IPS-20b (cell line): Measurements from ENCODE around the gene GABBR2.

Source experiments
- H3K27ac ChIP-seq: one replicate; pipeline ENCODE4 v1.5.1; 2013; ENCODE audit warnings: low read length
- H3K27me3 ChIP-seq: 2 replicates; pipeline ENCODE4 v1.6.1; 2013; ENCODE audit warnings: mild to moderate bottlenecking, low read length, inconsistent platforms; ENCODE audit not compliant: insufficient read depth
- H3K36me3 ChIP-seq: 2 replicates; pipeline ENCODE4 v1.6.1; 2013; ENCODE audit warnings: low read depth, mild to moderate bottlenecking, inconsistent platforms, low read length, moderate library complexity; ENCODE audit not compliant: insufficient read depth
- H3K4me1 ChIP-seq: 2 replicates; pipeline ENCODE4 v1.6.1; 2013; ENCODE audit warnings: mild to moderate bottlenecking, control low read depth, inconsistent platforms, low read length, moderate library complexity; ENCODE audit not compliant: insufficient read depth
- H3K4me3 ChIP-seq: 2 replicates; pipeline ENCODE4 v1.5.1; 2013; ENCODE audit warnings: mild to moderate bottlenecking, low read length, inconsistent platforms
- H3K9ac ChIP-seq: 2 replicates; pipeline ENCODE4 v1.6.1; 2013; ENCODE audit warnings: low read depth, mild to moderate bottlenecking, inconsistent platforms, low read length, moderate library complexity
- H3K9me3 ChIP-seq: 2 replicates; pipeline ENCODE4 v1.6.1; 2013; ENCODE audit warnings: mild to moderate bottlenecking, low read depth, low read length, inconsistent platforms; ENCODE audit not compliant: insufficient read depth

GABBR2 gene

DNA sequence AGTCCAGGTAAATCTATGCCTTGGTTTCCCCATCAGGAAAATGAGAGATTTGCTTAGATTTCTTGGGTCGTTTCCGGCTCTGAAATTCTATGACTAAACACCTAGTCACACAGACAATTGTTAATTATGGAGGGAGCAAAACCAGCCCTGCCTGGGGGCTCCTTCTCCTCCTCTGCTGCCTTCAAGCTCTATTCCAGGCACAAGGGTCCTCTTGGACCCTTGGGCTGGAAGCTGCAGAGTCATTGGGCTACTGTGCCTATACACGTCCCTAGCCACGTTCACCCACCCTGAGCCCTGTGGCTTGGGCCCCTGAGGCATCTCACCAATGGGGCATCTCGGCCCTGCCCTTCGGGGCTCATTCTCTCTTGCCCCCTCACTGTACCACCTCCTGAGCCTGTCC, 379.5 kb downstream of the GABBR2 start:
- Histone ChIP-seq H3K4me3 (no peak overlapping the region), H3K36me3 (no peaks in the 10 kb centered on the region), H3K27ac (no peak overlapping the region), H3K9me3 (no peaks in the 10 kb centered on the region), H3K4me1 (no peaks in the 10 kb centered on the region), H3K27me3 (no peaks in the 10 kb centered on the region; the same call in 1 of the 2 replicates), H3K9ac (no peak overlapping the region)

DNA sequence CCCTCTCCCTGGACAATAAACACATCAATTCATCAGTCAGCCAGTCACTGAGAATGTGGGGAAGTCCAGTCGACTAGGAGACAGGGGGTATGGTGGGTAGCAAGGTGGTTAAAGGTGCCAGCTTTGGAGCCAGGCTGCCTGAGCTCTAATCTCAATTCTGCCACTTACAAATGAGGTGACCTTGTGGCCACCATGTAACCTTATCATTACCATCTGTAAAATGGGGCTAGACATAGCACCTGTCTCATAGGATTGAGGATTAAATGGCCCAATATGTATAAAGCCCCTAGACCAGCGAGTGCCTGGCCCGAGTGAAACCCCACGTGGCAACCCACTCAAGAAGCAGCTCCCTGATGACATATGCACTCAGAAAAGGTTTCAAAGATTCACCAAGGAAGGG, 380.0 kb downstream of the GABBR2 start:
- Histone ChIP-seq H3K27ac (no peak overlapping the region), H3K4me3 (no peak overlapping the region), H3K27me3 (no peaks in the 10 kb centered on the region; the same call in 1 of the 2 replicates), H3K9ac (no peak overlapping the region), H3K4me1 (no peaks in the 10 kb centered on the region), H3K9me3 (no peaks in the 10 kb centered on the region), H3K36me3 (no peaks in the 10 kb centered on the region)

DNA sequence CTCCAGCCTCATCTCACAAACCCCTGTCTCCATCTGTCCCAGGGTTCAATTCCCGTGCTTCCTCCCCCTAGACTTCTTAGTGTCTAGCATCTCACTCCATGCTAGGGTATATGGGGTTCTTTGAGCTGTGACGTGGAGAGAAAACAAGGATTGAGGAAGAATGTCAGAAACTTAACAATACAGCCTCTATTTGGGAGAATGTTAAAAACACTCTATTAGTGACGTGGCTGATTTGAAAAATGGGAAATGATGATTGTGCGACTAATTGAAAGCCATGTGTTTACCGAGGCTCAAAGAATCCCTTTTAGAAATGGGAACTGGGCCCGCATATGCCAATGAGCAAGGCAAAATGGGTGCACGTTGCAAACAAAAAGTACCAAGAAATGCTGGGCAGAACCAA, 380.6 kb downstream of the GABBR2 start:
- H3K36me3 ChIP-seq: no peaks in the 10 kb centered on the region
- H3K27ac ChIP-seq: no peak overlapping the region
- no peaks in the 10 kb centered on the region for H3K9me3 ChIP-seq
- no peaks in the 10 kb centered on the region; the same call in 1 of the 2 replicates for H3K27me3 ChIP-seq
- no peak overlapping the region for H3K9ac ChIP-seq
- no peaks in the 10 kb centered on the region for H3K4me1 ChIP-seq
- no peak overlapping the region for H3K4me3 ChIP-seq

DNA sequence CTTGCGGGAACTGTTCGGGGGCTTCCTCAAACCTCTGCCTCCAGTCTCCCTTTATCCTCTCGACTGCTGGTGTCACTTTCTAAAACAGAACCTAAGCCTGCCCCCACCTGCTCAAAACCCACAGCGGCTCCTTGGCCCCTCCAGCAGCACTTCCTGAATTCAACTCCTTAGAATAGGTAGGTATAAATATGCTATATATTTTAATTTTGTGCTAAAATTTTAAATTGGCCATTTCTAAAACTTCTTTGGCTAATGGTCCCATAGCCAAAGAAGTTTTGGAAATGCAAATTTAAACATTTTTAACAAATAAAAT, 381.5 kb downstream of the GABBR2 start:
- Histone ChIP-seq H3K9ac (no peak overlapping the region), H3K9me3 (no peaks in the 10 kb centered on the region), H3K4me1 (no peaks in the 10 kb centered on the region), H3K27ac (no peak overlapping the region), H3K4me3 (no peak overlapping the region), H3K36me3 (no peaks in the 10 kb centered on the region), H3K27me3 (no peaks in the 10 kb centered on the region; the same call in 1 of the 2 replicates)

DNA sequence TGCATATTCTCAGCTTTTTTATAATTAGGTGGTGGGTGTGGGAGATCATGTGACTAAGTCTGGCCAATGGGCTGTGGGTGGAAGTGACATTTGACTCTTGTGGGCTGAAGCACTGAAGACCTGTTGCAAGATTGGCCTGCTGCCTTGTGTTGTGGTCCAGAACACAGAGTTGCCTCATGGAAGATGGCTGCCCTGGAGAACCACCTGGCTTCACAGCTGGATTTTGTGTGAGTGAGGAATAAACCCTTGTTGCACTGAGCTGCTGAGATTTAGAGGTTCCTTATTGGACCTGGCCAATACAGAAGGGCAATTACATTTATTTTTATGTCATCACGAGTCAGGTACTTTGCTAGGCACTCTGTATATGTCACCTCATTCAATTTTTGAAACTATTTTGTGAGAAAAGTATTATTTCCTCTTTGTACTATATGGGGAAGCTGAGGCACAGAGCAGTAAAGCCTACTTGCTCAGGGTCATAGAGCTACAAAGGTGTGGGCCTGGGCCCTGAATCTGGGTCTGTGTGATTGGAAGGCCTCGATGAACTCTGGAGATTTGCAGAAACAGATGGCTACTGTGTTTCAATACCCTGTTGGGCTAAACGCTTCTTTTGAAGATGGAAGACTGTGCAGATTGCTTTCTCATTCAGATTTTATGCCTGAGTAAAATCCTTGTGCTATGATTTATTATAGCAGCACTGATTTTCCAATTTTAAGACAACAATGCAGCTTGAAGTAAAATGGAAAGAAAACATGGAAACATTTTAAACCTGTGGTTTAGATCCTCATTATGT, 382.1 kb downstream of the GABBR2 start:
- Histone ChIP-seq H3K4me3 (no peak overlapping the region), H3K27me3 (no peaks in the 10 kb centered on the region; the same call in 1 of the 2 replicates), H3K9ac (no peak overlapping the region), H3K9me3 (no peaks in the 10 kb centered on the region), H3K36me3 (no peaks in the 10 kb centered on the region), H3K27ac (no peak overlapping the region), H3K4me1 (no peaks in the 10 kb centered on the region)

DNA sequence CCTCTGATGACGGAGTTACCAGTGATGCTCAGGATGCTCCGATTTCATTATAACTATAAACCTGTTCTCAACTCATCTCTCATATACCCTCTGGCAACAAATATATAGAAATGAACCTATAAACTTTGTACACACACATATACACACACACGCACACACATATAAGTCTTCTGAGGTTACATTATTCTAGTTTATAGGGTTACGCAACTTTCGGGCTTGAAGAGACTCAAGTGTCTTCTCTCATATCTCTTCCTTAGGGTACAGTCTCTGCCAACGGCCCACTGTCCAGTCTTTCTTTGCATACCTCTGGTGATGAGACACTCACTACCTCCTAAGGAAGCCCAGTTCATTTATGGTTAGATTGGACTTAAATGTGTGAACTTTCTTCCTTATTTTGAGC, 383.9 kb downstream of the GABBR2 start:
- no peaks in the 10 kb centered on the region for H3K4me1 ChIP-seq
- no peaks in the 10 kb centered on the region for H3K27me3 ChIP-seq
- H3K9me3 ChIP-seq: no peaks in the 10 kb centered on the region
- H3K27ac ChIP-seq: no peak overlapping the region
- H3K36me3 ChIP-seq: no peaks in the 10 kb centered on the region
- H3K4me3 ChIP-seq: no peak overlapping the region
- no peak overlapping the region for H3K9ac ChIP-seq

DNA sequence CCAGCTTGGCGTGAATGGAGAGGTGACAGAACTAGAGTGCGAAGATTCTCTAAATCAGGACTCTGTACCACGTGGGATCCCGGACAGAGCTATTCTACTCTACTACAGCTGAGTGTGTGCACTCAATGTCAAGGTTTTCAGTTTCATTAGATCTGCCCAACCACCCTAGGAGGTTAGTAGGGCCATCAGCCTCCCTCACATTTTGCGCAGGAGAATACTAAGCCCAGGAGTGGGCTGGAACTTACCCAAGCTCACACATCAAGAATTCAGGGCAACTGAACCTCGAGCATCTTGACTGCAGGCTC, 385.0 kb downstream of the GABBR2 start:
- no peaks in the 10 kb centered on the region for H3K9me3 ChIP-seq
- no peaks in the 10 kb centered on the region for H3K27me3 ChIP-seq
- no peaks in the 10 kb centered on the region for H3K4me1 ChIP-seq
- H3K9ac ChIP-seq: no peak overlapping the region
- no peak overlapping the region for H3K4me3 ChIP-seq
- no peak overlapping the region for H3K27ac ChIP-seq
- no peaks in the 10 kb centered on the region for H3K36me3 ChIP-seq

DNA sequence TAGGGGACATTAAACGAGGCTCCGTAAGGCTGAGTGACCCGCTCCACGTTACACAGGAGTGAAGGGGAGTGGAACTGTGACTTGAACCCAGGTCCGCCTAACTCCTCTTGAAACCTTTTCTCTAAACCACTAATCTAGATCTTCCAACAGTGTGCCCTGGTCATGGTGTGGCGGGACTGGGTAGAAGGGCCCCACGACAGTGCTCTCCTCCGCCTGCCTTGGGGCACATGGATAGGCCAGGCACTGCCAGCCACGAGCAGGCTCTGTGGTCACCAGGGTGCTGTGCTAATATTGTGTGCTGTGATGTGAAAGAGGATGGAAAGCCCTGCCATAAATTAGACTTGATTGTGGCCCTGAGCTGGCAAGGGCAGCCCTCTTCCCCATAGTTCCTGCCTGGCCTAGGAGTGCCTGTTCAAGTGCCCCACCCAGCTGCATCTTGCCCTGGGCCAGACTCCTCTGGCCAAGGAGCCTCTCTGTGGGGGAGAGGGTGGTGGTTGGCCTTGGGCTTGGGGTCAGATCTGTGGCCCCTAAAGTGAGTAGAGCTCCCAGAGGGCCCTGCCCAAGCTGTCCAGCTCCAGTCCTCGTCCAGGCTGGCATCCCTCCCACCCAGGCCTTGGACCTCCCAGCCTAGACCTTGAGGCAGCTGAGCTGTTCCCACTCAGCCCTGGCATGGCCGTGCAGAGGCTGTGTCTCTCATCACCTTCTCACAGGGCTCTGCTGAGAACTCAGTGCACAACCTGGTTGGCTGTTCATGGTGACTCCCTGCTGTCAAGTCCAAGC, 385.5 kb downstream of the GABBR2 start:
- no peak overlapping the region for H3K9ac ChIP-seq
- H3K4me1 ChIP-seq: no peaks in the 10 kb centered on the region
- no peaks in the 10 kb centered on the region for H3K36me3 ChIP-seq
- no peak overlapping the region for H3K4me3 ChIP-seq
- H3K27me3 ChIP-seq: no peaks in the 10 kb centered on the region
- H3K27ac ChIP-seq: no peak overlapping the region
- H3K9me3 ChIP-seq: no peaks in the 10 kb centered on the region

DNA sequence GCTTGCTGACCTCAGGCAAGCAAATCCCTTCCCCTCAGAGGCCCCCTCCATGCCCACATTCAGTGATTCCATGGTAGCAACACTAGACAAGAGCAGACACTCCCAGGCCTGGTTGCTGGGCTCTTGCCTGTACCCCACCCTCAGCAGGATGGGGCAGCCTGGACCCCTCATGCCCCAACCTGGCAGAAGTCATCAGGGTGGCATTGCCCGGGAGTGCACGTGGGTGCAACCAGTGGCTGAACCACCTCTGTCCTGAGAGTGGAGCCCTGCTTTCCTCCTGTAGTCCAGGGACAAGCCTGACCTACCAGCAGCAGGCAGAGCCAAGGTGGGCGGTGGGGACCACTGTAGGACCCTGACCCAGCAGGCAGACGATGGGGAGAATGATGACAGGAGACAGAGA, 387.5 kb downstream of the GABBR2 start:
- Histone ChIP-seq H3K9ac (no peak overlapping the region), H3K36me3 (no peaks in the 10 kb centered on the region), H3K4me1 (no peaks in the 10 kb centered on the region), H3K27ac (no peak overlapping the region), H3K9me3 (no peaks in the 10 kb centered on the region), H3K27me3 (no peaks in the 10 kb centered on the region), H3K4me3 (no peak overlapping the region)

DNA sequence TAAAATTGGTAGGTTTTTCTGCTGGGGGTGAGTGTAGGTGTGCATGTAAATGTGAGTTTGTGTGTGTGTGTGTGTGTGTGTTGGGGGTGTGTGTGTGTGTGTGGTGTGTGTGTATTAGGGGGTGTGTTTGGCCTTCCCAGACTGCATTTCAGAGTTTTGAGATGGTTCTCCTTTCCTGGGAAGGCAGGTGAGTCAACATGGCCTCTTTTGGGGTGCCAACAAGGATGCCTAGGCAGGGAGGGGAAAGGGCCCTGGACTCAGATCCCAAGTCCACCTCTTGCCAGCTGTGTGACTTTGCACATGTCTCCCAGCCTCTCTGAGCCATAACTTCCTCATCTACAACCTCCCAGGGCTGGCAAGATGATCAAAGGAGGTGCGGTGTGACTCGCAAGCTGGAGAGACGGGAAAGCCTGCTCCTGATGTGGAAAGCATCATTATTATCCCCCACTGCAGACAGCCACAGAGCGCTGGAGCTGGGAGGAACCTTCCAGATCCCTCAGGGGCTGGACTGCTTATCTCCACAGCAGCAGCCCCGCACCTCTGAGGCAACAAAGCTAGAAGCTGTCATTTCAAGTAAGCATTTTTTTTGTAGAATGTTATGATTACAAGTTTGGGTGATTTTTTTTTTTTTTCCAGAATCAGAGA, 389.8 kb downstream of the GABBR2 start:
- Histone ChIP-seq H3K9me3 (no peaks in the 10 kb centered on the region), H3K27ac (no peak overlapping the region), H3K36me3 (no peaks in the 10 kb centered on the region), H3K4me1 (no peaks in the 10 kb centered on the region), H3K4me3 (no peak overlapping the region), H3K27me3 (no peaks in the 10 kb centered on the region), H3K9ac (no peak overlapping the region)

DNA sequence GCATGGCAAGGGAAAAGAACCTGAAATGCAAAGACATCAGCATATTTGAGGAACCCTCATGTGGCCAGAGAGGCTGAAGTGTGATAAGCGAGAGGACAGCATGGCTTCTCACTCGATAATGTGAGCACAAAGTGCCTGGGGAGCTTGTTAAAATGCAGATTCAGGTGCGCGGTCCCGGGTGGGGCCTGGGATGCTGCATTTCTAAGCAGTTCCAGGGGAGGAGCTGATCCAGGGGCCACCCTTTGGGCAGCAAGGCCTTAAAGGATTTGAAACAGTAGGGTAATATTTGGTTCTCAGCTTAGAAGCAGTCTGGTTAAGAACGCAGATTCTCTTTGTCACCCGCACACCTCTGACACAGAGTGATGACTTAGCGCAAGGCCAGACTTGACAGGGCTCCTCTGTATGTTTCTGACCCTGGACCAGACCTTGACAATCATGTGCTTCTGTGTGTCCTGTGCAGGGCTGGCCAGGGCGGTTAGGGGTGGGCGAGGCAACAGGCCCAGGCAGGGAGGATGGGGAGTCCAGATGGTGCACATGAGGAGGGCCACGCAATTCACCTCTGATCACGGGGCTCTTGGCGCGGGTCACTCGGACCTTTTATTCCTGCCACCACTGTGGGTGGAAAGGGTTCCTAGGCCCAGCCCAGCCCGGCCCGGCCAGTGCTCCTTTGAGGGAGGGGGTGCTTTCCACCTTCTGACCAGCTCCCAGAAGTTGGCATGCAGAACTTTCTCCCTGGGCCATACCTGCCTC, 390.5 kb downstream of the GABBR2 start:
- Histone ChIP-seq H3K4me3 (no peak overlapping the region), H3K9ac (no peak overlapping the region), H3K4me1 (no peaks in the 10 kb centered on the region), H3K27ac (no peak overlapping the region), H3K9me3 (no peaks in the 10 kb centered on the region), H3K27me3 (no peaks in the 10 kb centered on the region), H3K36me3 (no peaks in the 10 kb centered on the region)
